ENCODE results near the gene SPACDR. TPM values are rescaled to one million over a fixed set of nuclear protein-coding genes. Genes with fewer than 3 reads are reported as not detected.
A peak's percentile ranks its signal among the peaks of the same experiment; 100 is the strongest.

SPACDR gene
- total RNA-seq, 1 donor from 2014 or later, result 2.5 TPM

DNA sequence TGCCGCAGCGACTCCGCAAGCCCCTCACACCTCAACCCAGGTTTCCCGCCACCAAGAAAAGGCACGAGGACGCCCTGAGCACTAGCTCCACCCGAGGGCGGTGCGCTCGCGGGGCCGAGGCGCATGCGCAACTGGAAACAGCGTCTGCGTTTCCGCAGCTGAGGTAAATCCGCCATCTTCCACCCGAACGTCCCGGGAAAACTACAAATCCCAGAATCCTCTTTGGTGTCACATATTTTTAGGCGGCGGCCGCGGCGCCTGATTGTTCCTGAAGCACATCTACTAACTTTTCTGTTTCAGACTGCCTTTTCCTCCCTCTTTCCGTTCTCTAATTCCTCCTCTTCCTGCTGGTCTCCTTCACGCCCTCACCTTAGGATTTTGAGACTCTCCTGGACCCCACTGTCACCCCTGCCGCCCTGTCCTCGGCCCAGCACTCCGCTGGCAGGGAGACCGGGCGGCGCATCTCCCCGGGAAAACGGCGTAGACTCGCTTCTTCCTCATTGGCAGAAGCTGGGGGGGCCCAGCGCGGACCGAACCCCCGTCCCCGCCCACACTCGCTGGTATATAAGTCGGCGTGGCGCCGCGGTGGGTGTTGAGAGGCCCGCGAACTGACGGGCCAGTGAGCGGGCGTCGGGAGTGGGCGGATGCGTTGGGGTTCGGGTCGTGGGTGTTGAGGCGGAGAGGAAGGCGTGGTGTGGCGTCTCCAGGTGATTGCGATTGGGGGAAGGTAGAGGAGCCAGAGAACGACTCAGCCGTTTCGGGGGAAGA, 35.7 kb downstream of the SPACDR start, which contains the start of gene ZCWPW1:
ZCWPW1 (minus strand) TSS at position 505 of the 768 bp plus-strand sequence. CDS start 8,054 bp downstream, outside the sequence.
- peaks cover 11% of the 10 kb centered on the region for H3K4me1 Mint-ChIP-seq (ENCODE audit: low read depth, unreplicated experiment)
- Histone ChIP-seq H2AFZ (ENCODE audit: low read depth, low read length) (peak within 1 kb of the TSS; percentile 82), H3K27ac (ENCODE audit: low read depth, low read length) (peak within 1 kb of the TSS; percentile 98), H3K27me3 (ENCODE audit: insufficient read depth, low read length) (no peaks in the 10 kb centered on the region), H3K4me1 (ENCODE audit: insufficient read depth, low read length) (peaks cover 15% of the 10 kb centered on the region), H3K9ac (ENCODE audit: low read length) (peak within 1 kb of the TSS; percentile 96), H3K9me3 (ENCODE audit: insufficient read depth, low read depth, low read length) (no peaks in the 10 kb centered on the region), H3K36me3 (ENCODE audit: insufficient read depth, low read length) (peaks cover 7% of the 10 kb centered on the region), H4K20me1 (ENCODE audit: insufficient read depth, low read length) (peaks cover 27% of the 10 kb centered on the region), H3K4me2 (ENCODE audit: low read length) (peak within 1 kb of the TSS; percentile 87), H3K4me3 (ENCODE audit: insufficient read depth, low read depth, low read length) (peak within 1 kb of the TSS; percentile 81), H3K79me2 (ENCODE audit: insufficient read depth, low read length) (peaks cover 36% of the 10 kb centered on the region)
- peaks cover 5% of the 10 kb centered on the region for H3K36me3 Mint-ChIP-seq (ENCODE audit: low read depth, unreplicated experiment)
- TF ChIP-seq, protein P1, sequence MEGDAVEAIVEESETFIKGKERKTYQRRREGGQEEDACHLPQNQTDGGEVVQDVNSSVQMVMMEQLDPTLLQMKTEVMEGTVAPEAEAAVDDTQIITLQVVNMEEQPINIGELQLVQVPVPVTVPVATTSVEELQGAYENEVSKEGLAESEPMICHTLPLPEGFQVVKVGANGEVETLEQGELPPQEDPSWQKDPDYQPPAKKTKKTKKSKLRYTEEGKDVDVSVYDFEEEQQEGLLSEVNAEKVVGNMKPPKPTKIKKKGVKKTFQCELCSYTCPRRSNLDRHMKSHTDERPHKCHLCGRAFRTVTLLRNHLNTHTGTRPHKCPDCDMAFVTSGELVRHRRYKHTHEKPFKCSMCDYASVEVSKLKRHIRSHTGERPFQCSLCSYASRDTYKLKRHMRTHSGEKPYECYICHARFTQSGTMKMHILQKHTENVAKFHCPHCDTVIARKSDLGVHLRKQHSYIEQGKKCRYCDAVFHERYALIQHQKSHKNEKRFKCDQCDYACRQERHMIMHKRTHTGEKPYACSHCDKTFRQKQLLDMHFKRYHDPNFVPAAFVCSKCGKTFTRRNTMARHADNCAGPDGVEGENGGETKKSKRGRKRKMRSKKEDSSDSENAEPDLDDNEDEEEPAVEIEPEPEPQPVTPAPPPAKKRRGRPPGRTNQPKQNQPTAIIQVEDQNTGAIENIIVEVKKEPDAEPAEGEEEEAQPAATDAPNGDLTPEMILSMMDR (IDR thresholded peaks at IDR 0.05; ENCODE audit: insufficient read depth, low read depth, low read length), result no peak
- TF ChIP-seq EZH2 (IDR thresholded peaks at IDR 0.05; ENCODE audit: insufficient read depth, low read length), result no peak
- FAIRE-seq (no peak), DNase-seq (ENCODE audit: low read depth) (peak; percentile 92)
- H3K4me3 Mint-ChIP-seq (ENCODE audit: unreplicated experiment), result peak within 1 kb of the TSS; percentile 96
- peak within 1 kb of the TSS; percentile 100 for H3K27ac Mint-ChIP-seq (ENCODE audit: unreplicated experiment)
- H3K27me3 Mint-ChIP-seq (ENCODE audit: low read depth, unreplicated experiment), result no peaks in the 10 kb centered on the region
- no peaks in the 10 kb centered on the region for H3K9me3 Mint-ChIP-seq (ENCODE audit: unreplicated experiment)

DNA sequence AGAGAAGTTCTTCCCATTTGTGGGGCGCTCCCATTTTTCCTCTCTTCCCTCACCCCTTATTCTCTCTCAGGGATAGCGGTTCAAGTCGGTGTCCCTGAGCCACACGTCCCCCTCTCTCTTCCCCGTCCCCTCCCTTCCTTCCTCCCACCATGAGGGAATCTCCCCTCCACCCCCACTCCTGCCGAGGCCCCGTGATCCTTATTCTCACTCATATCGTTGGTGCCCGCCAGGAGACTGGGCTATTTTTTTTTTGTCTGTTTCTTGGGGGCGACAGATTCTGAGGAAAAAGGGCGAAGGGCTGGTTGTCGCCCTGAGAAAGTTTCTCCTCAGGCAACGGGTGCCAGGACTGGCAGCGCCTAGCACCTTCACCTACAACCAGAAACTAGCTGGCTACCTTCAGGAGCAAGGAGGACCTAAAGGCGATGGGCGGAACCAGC, 36.3 kb downstream of the SPACDR start:
- H3K27me3 ChIP-seq (ENCODE audit: insufficient read depth, low read length), result no peaks in the 10 kb centered on the region
- no peaks in the 10 kb centered on the region for H3K9me3 ChIP-seq (ENCODE audit: insufficient read depth, low read depth, low read length)
- Mint-ChIP-seq H3K9me3 (ENCODE audit: unreplicated experiment) (no peaks in the 10 kb centered on the region), H3K4me3 (ENCODE audit: unreplicated experiment) (peak overlapping the region; percentile 96), H3K36me3 (ENCODE audit: low read depth, unreplicated experiment) (peaks cover 5% of the 10 kb centered on the region), H3K4me1 (ENCODE audit: low read depth, unreplicated experiment) (peaks cover 11% of the 10 kb centered on the region), H3K27me3 (ENCODE audit: low read depth, unreplicated experiment) (no peaks in the 10 kb centered on the region), H3K27ac (ENCODE audit: unreplicated experiment) (no peak overlapping the region)
- no peak for TF ChIP-seq EZH2 (IDR thresholded peaks at IDR 0.05; ENCODE audit: insufficient read depth, low read length)
- H3K4me2 ChIP-seq (ENCODE audit: low read length), result peak overlapping the region; percentile 87
- peak overlapping the region; percentile 81 for H3K4me3 ChIP-seq (ENCODE audit: insufficient read depth, low read depth, low read length)
- FAIRE-seq (no peak), DNase-seq (ENCODE audit: low read depth) (no peak)
- H3K79me2 ChIP-seq (ENCODE audit: insufficient read depth, low read length), result peaks cover 31% of the 10 kb centered on the region
- H4K20me1 ChIP-seq (ENCODE audit: insufficient read depth, low read length), result peaks cover 25% of the 10 kb centered on the region
- H2AFZ ChIP-seq (ENCODE audit: low read depth, low read length), result peak overlapping the region; percentile 82
- H3K4me1 ChIP-seq (ENCODE audit: insufficient read depth, low read length), result peaks cover 15% of the 10 kb centered on the region
- H3K9ac ChIP-seq (ENCODE audit: low read length), result no peak overlapping the region
- H3K36me3 ChIP-seq (ENCODE audit: insufficient read depth, low read length), result peaks cover 4% of the 10 kb centered on the region
- peak overlapping the region; percentile 98 for H3K27ac ChIP-seq (ENCODE audit: low read depth, low read length)

DNA sequence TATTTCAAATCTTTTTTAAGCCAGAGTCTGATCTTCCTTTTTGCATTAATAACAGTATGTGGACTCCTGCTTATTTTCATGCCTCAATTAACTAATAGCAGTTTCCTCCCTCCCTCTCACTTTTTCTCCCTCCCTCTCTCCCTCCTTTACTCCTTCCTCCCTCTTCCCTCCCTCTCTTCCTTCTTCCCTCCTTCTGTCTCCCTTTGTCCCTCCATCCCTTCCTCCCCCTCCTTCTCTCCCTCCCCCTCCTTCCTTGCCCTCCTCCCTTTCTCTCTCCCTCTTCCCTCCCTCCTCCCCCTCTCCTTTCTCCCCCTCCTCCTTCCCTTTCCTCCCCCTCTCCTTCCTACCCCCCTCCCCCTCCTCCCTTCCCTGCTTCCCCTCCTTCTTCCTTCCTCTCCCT, 37.5 kb downstream of the SPACDR start:
- Histone ChIP-seq H3K27me3 (ENCODE audit: insufficient read depth, low read length) (no peaks in the 10 kb centered on the region), H3K4me2 (ENCODE audit: low read length) (no peak overlapping the region), H3K4me1 (ENCODE audit: insufficient read depth, low read length) (peaks cover 10% of the 10 kb centered on the region), H3K27ac (ENCODE audit: low read depth, low read length) (no peak overlapping the region), H3K9me3 (ENCODE audit: insufficient read depth, low read depth, low read length) (no peaks in the 10 kb centered on the region), H4K20me1 (ENCODE audit: insufficient read depth, low read length) (peaks cover 12% of the 10 kb centered on the region), H3K79me2 (ENCODE audit: insufficient read depth, low read length) (peaks cover 18% of the 10 kb centered on the region), H3K9ac (ENCODE audit: low read length) (no peak overlapping the region), H2AFZ (ENCODE audit: low read depth, low read length) (no peak overlapping the region), H3K36me3 (ENCODE audit: insufficient read depth, low read length) (no peaks in the 10 kb centered on the region), H3K4me3 (ENCODE audit: insufficient read depth, low read depth, low read length) (no peak overlapping the region)
- H3K27me3 Mint-ChIP-seq (ENCODE audit: low read depth, unreplicated experiment), result no peaks in the 10 kb centered on the region
- peaks cover 2% of the 10 kb centered on the region for H3K4me1 Mint-ChIP-seq (ENCODE audit: low read depth, unreplicated experiment)
- no peak overlapping the region for H3K27ac Mint-ChIP-seq (ENCODE audit: unreplicated experiment)
- TF ChIP-seq, protein P1 (IDR thresholded peaks at IDR 0.05; ENCODE audit: insufficient read depth, low read depth, low read length), result no peak
- no peak for TF ChIP-seq EZH2 (IDR thresholded peaks at IDR 0.05; ENCODE audit: insufficient read depth, low read length)
- no peak overlapping the region for H3K4me3 Mint-ChIP-seq (ENCODE audit: unreplicated experiment)
- H3K36me3 Mint-ChIP-seq (ENCODE audit: low read depth, unreplicated experiment), result no peaks in the 10 kb centered on the region
- DNase-seq (ENCODE audit: low read depth) (no peak), FAIRE-seq (no peak)
- no peaks in the 10 kb centered on the region for H3K9me3 Mint-ChIP-seq (ENCODE audit: unreplicated experiment)
